Right lobe of liver (tissue), 6 donors: ENCODE measurements around the gene BEAN1. TPM values are rescaled to one million over a fixed set of nuclear protein-coding genes. Genes with fewer than 3 reads are reported as not detected.

ENCODE experiments used
- ATAC-seq, 4 donors: fragments of 200-7000 bp; cut with Tn5 transposase; one replicate each; pipeline ENCODE4 v1.9.1; 2020; ENCODE audit warnings: mild to moderate bottlenecking in 4 of 4, moderate library complexity in 4 of 4
- DNase-seq, 3 donors: peaks; one replicate each; pipeline ENCODE4 v3.0.0-alpha.2; 2020
- H3K27ac ChIP-seq, 3 donors: fragments of 200-600 bp; one replicate each; pipeline ENCODE4 v1.8.0; 2022
- H3K27me3 ChIP-seq, 2 donors: fragments of 200-600 bp; one replicate each; pipeline ENCODE4 v1.8.0; 2022
- H3K36me3 ChIP-seq, 4 donors: fragments of 200-600 bp; sonication (generic) in 1 of 4; one replicate each; pipeline versions ENCODE4 v1.5.1 to v1.8.0; 2017 to 2022; ENCODE audit warnings: control low read depth in 1 of 4
- H3K4me1 ChIP-seq, 4 donors: fragments of 200-600 bp; sonication (generic) in 1 of 4; one replicate each; pipeline versions ENCODE4 v1.5.1 to v1.8.0; 2017 to 2022; ENCODE audit warnings: control low read depth in 1 of 4
- H3K4me3 ChIP-seq, 3 donors: fragments of 200-600 bp; one replicate each; pipeline ENCODE4 v1.8.0; 2022
- H3K9me3 ChIP-seq, 4 donors: fragments of 200-600 bp; sonication (generic) in 1 of 4; one replicate each; pipeline versions ENCODE4 v1.5.1 to v1.8.0; 2017 to 2022; ENCODE audit warnings: control low read depth in 1 of 4
- CTCF ChIP-seq, 4 donors: fragments of 200-600 bp in 3 of 4; fragments of 450-650 bp in 1 of 4; IDR thresholded peaks; one replicate each; pipeline versions ENCODE4 v1.5.1 to v1.8.0; 2016 to 2022; ENCODE audit warnings: antibody characterized with exemption in 4 of 4, mild to moderate bottlenecking in 2 of 4
- POLR2A ChIP-seq: fragments of 450-650 bp; IDR thresholded peaks from one replicate; pipeline ENCODE4 v1.6.1; 2017; ENCODE audit warnings: antibody characterized with exemption, mild to moderate bottlenecking
- WGBS: methylation state at CpG from one replicate; pipeline ENCODE4 v1.1.6; 2018; ENCODE audit warnings: low coverage, low lambda C conversion rate; ENCODE audit not compliant: insufficient coverage; ENCODE audit errors: missing lambda C conversion rate; 5-methylcytosine and 5-hydroxymethylcytosine counted together
- intact Hi-C, 2 donors: fragments of 100-400 bp; cut with DNase I; formaldehyde crosslinking; loops; one replicate each; pipeline versions ENCODE4 v1.11.2 to v1.14.1; 2022
- total RNA-seq, 6 experiments: library from RNA; depleted of rRNA in 2 of 6; stranded (reverse); fragments of >200 nt in 2 of 6; fragmentation: NEBNext Ultra II Directional in 3 of 6; extraction: Animal tissue kit (Norgen Biotek cat#: 25700) in 3 of 6; gene quantifications; one replicate each; pipeline versions ENCODE4 v1.1.0 to v1.2.4, GENCODE V29; 2016 to 2023
- donor health status: DM: no; HTN: yes; CAD: no.
- donor health status: DM: no; HTN: no; CAD: no.
- donor health status: DM: no; HTN: no; CAD: no.
- donor health status: DM: no; HTN: yes; CAD: no.
- donor health status: DM: no; HTN: yes; CAD: no.

The BEAN1 gene
- total RNA-seq, 6 experiments from 2014 or later = 0.09 to 0.26 (median 0.10) TPM; not detected in 3

- 78% methylated on average over 3 of the region's 5 CpGs for WGBS
- Histone ChIP-seq H3K4me3 (no peak overlapping the region), H3K27ac (no peak overlapping the region), H3K36me3 (no peaks in the 10 kb centered on the region), H3K27me3 (no peaks in the 10 kb centered on the region), H3K9me3 (no peaks in the 10 kb centered on the region), H3K4me1 (no peaks in the 10 kb centered on the region)
- intact Hi-C loops = loop anchor here (5.0 to 10.0 kb wide), 2 partner anchors 72 to 125 kb away; partner anchors contain the start of gene CMTM3 (in 1 of the 2)
- TF ChIP-seq POLR2A = no peak
- no peak for TF ChIP-seq CTCF (IDR thresholded peaks at IDR 0.05)
- DNase-seq (peak in 2 of 3 donors; percentile 40 to 42), ATAC-seq (no peak)
Observed at GRCh38 chr16:66479661-66480264, 52.7 kb downstream of the BEAN1 start.

GRCh38 chr16:66480265-66481080 is 53.4 kb downstream of the BEAN1 start:
- Histone ChIP-seq H3K4me1 (no peaks in the 10 kb centered on the region), H3K9me3 (no peaks in the 10 kb centered on the region), H3K27me3 (no peaks in the 10 kb centered on the region), H3K27ac (no peak overlapping the region), H3K4me3 (no peak overlapping the region), H3K36me3 (no peaks in the 10 kb centered on the region)
- TF ChIP-seq POLR2A = no peak
- TF ChIP-seq CTCF (IDR thresholded peaks at IDR 0.05) = no peak
- intact Hi-C loops = loop anchor here in 1 of 2 donors (5.0 kb wide), 1 partner anchor 73 kb away; no protein-coding TSS in a partner anchor
- ATAC-seq (no peak), DNase-seq (peak in 2 of 3 donors; percentile 42 to 47)
- WGBS = 100% methylated on average over 3 of the region's 25 CpGs

GRCh38 chr16:66481081-66481942 is 54.2 kb downstream of the BEAN1 start:
- WGBS = 80% methylated on average over 13 of the region's 25 CpGs
- Histone ChIP-seq H3K27ac (no peak overlapping the region), H3K9me3 (no peaks in the 10 kb centered on the region), H3K4me1 (no peaks in the 10 kb centered on the region), H3K36me3 (no peaks in the 10 kb centered on the region), H3K27me3 (no peaks in the 10 kb centered on the region), H3K4me3 (no peak overlapping the region)
- no peak for TF ChIP-seq POLR2A
- TF ChIP-seq CTCF (IDR thresholded peaks at IDR 0.05) = no peak
- intact Hi-C loops = loop anchor here in 1 of 2 donors (5.0 kb wide), 1 partner anchor 74 kb away; no protein-coding TSS in a partner anchor
- ATAC-seq = no peak
- DNase-seq = peak in 1 of 3 donors; percentile 38

GRCh38 chr16:66481943-66482390 is 54.9 kb downstream of the BEAN1 start:
- no peak for TF ChIP-seq CTCF (IDR thresholded peaks at IDR 0.05)
- TF ChIP-seq POLR2A = no peak
- WGBS = 74% methylated on average over 3 of the region's 7 CpGs
- no peak for ATAC-seq
- no peaks in the 10 kb centered on the region for H3K36me3 ChIP-seq
- no peaks in the 10 kb centered on the region for H3K27me3 ChIP-seq
- intact Hi-C loops = loop anchor here in 1 of 2 donors (5.0 kb wide), 1 partner anchor 75 kb away; no protein-coding TSS in a partner anchor
- no peak overlapping the region for H3K27ac ChIP-seq
- DNase-seq = peak in 1 of 3 donors; percentile 31
- no peaks in the 10 kb centered on the region for H3K9me3 ChIP-seq
- no peak overlapping the region for H3K4me3 ChIP-seq
- no peaks in the 10 kb centered on the region for H3K4me1 ChIP-seq
